GM21367 (cell line): ENCODE data around the gene MLKL.

ENCODE experiments used
- ATAC-seq: cut with Tn5 transposase; IDR thresholded peaks from one replicate; pipeline ENCODE4 v1.9.1; 2021; ENCODE audit not compliant: unreplicated experiment

Gene MLKL

GRCh38 chr16:74700438-74701225, at the start of gene MLKL:
Gene MLKL (minus strand): TSS chr16:74700862. CDS start chr16:74695757, 5,105 bp downstream.
- ATAC-seq = peak; percentile 44

GRCh38 chr16:74749291-74750055, 48.8 kb upstream of the MLKL start:
- no peak for ATAC-seq

GRCh38 chr16:74748616-74749026, 48.0 kb upstream of the MLKL start:
- no peak for ATAC-seq

GRCh38 chr16:74747716-74748615, 47.3 kb upstream of the MLKL start:
- ATAC-seq = no peak

- ATAC-seq = no peak
Measured at GRCh38 chr16:74745926-74746325, 45.3 kb upstream of the MLKL start.

GRCh38 chr16:74745109-74745615, 44.5 kb upstream of the MLKL start:
- no peak for ATAC-seq

- no peak for ATAC-seq
Measured at GRCh38 chr16:74744566-74744965, 43.9 kb upstream of the MLKL start.

GRCh38 chr16:74743668-74744299, 43.1 kb upstream of the MLKL start:
- no peak for ATAC-seq

GRCh38 chr16:74743045-74743667, 42.5 kb upstream of the MLKL start:
- ATAC-seq = no peak

- no peak for ATAC-seq
Measured at GRCh38 chr16:74742051-74742481, 41.4 kb upstream of the MLKL start.

- no peak for ATAC-seq
Measured at GRCh38 chr16:74740795-74741304, 40.2 kb upstream of the MLKL start.

GRCh38 chr16:74739275-74739674, 38.6 kb upstream of the MLKL start:
- ATAC-seq = no peak

- no peak for ATAC-seq
Measured at GRCh38 chr16:74738816-74739215, 38.2 kb upstream of the MLKL start.

- no peak for ATAC-seq
Measured at GRCh38 chr16:74738113-74738541, 37.5 kb upstream of the MLKL start.

GRCh38 chr16:74737521-74737920, 36.9 kb upstream of the MLKL start:
- no peak for ATAC-seq

GRCh38 chr16:74736531-74737157, 36.0 kb upstream of the MLKL start:
- ATAC-seq = no peak

- no peak for ATAC-seq
Measured at GRCh38 chr16:74735554-74735953, 34.9 kb upstream of the MLKL start.

- no peak for ATAC-seq
Measured at GRCh38 chr16:74735162-74735452, 34.4 kb upstream of the MLKL start.

GRCh38 chr16:74734361-74735161, 33.9 kb upstream of the MLKL start:
- ATAC-seq = no peak
